Stimulated activated naive CD4-positive, alpha-beta T cell treated with Interleukin-2 at 50 U/mL for 16 hours (primary cell): Measurements from ENCODE around the gene IL37.
"Not testable (repeated sequence)": the region's sequence is repeated elsewhere in the genome, so short reads cannot be mapped to it uniquely, and the experiment has no call there.

Source experiments
- DNase-seq: peaks from one replicate; lab custom pipeline; 2025; lab: John Stamatoyannopoulos, UW

The IL37 gene

GRCh38 chr2:112889976-112890375 lies 21.0 kb upstream of the IL37 start:
- DNase-seq = no peak

GRCh38 chr2:112891385-112891831 lies 19.6 kb upstream of the IL37 start:
- DNase-seq = no peak

GRCh38 chr2:112893752-112894151 lies 17.2 kb upstream of the IL37 start:
- DNase-seq = no peak

GRCh38 chr2:112896909-112897623 lies 13.9 kb upstream of the IL37 start:
- no peak for DNase-seq

- DNase-seq = no peak
Observed at GRCh38 chr2:112897624-112897978, 13.4 kb upstream of the IL37 start.

- not testable (repeated sequence) for DNase-seq
Observed at GRCh38 chr2:112901431-112902065, 9.4 kb upstream of the IL37 start.

GRCh38 chr2:112902816-112903215 lies 8.1 kb upstream of the IL37 start:
- DNase-seq = no peak

- DNase-seq = no peak
Observed at GRCh38 chr2:112904883-112905282, 6.1 kb upstream of the IL37 start.

GRCh38 chr2:112906276-112906675 lies 4.7 kb upstream of the IL37 start:
- no peak for DNase-seq

- no peak for DNase-seq
Observed at GRCh38 chr2:112907001-112907949, 3.7 kb upstream of the IL37 start.

GRCh38 chr2:112908559-112908958 lies 2.4 kb upstream of the IL37 start:
- DNase-seq = not testable (repeated sequence)

GRCh38 chr2:112910219-112910618 lies 746 bp upstream of the IL37 start:
- no peak for DNase-seq

GRCh38 chr2:112912403-112912802 lies 1.4 kb downstream of the IL37 start:
- DNase-seq = no peak

- DNase-seq = no peak
Observed at GRCh38 chr2:112915300-112916144, 4.6 kb downstream of the IL37 start.

GRCh38 chr2:112916145-112916571 lies 5.2 kb downstream of the IL37 start:
- DNase-seq = peak; percentile 11

GRCh38 chr2:112916625-112917247 lies 5.8 kb downstream of the IL37 start:
- DNase-seq = no peak

- no peak for DNase-seq
Observed at GRCh38 chr2:112917856-112918255, 6.9 kb downstream of the IL37 start.

- DNase-seq = no peak
Observed at GRCh38 chr2:112918256-112918655, 7.3 kb downstream of the IL37 start.

- no peak for DNase-seq
Observed at GRCh38 chr2:112919086-112919485, 8.1 kb downstream of the IL37 start.

GRCh38 chr2:112920923-112921532 lies 10.1 kb downstream of the IL37 start:
- no peak for DNase-seq

- DNase-seq = no peak
Observed at GRCh38 chr2:112921982-112922381, 11.0 kb downstream of the IL37 start.
